ENCODE results near the gene FHOD1. TPM values are rescaled to one million over a fixed set of nuclear protein-coding genes. Genes with fewer than 3 reads are reported as not detected.

Gene FHOD1
- total and polyA plus RNA-seq, 7 donors: 4.8 to 25.2 (median 9.2) TPM

DNA sequence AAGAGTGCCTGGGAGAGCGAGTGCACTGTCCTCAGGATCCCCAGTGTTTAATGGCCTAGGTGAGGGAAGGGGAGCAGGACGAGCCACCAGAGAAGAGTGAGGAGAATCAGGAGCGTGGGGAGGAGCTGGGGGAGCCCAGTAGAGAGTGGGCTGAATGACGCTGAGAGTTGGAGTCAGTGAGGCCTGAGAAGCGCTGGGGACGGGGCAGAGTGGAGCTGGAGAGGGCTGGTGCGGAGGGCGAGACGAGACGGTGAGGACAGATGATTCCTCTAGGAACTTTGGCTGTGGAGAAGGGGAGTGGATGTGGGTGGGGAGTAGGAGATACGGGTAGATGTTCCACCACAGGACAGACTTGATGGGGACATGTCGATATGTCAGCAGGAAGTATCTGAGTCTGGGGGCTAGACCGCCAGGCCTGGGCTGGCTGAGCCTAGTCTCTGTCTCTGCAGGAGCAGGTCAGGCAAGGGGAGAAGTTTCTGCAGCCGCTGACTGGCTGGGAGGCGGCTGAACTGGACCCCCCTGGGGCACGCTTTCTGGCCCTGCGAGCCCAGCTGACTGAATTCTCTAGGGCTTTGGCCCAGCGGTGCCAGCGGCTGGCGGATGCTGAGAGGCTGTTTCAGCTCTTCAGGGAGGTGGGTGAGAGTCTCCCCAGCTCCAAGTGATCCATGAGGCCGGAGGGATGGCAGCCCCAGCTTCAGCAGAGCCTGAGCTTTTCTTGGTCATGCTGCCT is 36.7 kb upstream of the FHOD1 start:
- WGBS, 2 donors: 90 to 93% methylated on average over 21 of the region's 21 CpGs
- Histone ChIP-seq H3K36me3 (no peaks in the 10 kb centered on the region), H3K27ac (no peak overlapping the region), H3K4me3 (no peak overlapping the region), H3K9me3 (no peaks in the 10 kb centered on the region), H3K27me3 (peaks cover 0 to 5% (median 5%) of the 10 kb centered on the region in 3 donors), H3K4me1 (peaks cover 0 to 9% (median under 1%) of the 10 kb centered on the region in 4 donors)
- intact Hi-C loops (cut with DNase I): no loop called here
- no peak for DNase-seq
- TF ChIP-seq POLR2AphosphoS5 (IDR thresholded peaks at IDR 0.05) (no peak), EP300 (IDR thresholded peaks at IDR 0.05) (no peak), POLR2A (IDR thresholded peaks at IDR 0.05) (no peak)
- TF ChIP-seq, protein P1, sequence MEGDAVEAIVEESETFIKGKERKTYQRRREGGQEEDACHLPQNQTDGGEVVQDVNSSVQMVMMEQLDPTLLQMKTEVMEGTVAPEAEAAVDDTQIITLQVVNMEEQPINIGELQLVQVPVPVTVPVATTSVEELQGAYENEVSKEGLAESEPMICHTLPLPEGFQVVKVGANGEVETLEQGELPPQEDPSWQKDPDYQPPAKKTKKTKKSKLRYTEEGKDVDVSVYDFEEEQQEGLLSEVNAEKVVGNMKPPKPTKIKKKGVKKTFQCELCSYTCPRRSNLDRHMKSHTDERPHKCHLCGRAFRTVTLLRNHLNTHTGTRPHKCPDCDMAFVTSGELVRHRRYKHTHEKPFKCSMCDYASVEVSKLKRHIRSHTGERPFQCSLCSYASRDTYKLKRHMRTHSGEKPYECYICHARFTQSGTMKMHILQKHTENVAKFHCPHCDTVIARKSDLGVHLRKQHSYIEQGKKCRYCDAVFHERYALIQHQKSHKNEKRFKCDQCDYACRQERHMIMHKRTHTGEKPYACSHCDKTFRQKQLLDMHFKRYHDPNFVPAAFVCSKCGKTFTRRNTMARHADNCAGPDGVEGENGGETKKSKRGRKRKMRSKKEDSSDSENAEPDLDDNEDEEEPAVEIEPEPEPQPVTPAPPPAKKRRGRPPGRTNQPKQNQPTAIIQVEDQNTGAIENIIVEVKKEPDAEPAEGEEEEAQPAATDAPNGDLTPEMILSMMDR (IDR thresholded peaks at IDR 0.05): no peak

DNA sequence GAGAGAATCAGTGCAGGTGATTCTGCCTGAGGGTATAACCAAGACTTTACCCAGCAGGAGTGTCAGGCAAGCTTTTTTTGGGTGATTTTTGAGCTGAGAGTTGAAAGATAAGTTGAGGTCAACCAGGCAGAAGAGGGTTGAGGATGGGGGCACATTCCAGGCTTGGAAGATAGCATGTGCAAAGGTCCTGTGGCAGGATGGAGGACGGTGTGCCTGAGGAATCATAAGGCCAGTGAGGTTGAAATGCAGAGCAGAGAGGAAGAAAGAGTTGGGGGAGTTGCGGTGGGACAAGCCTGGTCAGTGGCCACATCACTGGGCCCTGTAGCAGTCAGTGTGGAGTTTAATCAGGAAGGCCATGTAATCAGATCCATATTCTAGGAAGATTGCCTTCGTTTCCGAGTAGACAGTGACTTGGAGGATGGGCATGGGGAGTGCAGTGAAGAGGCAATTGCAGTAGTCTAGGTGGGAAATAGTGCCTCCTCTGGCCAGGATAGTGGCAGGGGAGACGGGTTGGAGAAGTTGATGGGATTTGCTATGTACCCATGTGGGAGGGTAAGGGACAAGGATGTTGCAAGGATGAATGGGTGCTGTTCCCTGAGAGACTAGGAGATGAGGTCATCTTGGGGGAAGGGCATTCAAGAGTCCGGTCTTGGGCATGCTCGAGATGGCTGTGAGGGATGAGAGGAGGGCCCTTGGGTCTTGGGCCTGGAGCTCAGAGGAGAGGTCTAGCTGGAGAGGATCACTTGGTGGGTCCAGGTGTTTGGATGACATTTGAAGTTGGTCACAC is 36.0 kb upstream of the FHOD1 start:
- Histone ChIP-seq H3K36me3 (no peaks in the 10 kb centered on the region), H3K4me1 (peaks cover 0 to 17% (median 4%) of the 10 kb centered on the region in 4 donors), H3K9me3 (no peaks in the 10 kb centered on the region), H3K27me3 (peaks cover 0 to 5% (median 5%) of the 10 kb centered on the region in 3 donors), H3K4me3 (no peak overlapping the region), H3K27ac (no peak overlapping the region)
- intact Hi-C loops (cut with DNase I): no loop called here
- TF ChIP-seq EP300 (IDR thresholded peaks at IDR 0.05) (no peak), POLR2AphosphoS5 (IDR thresholded peaks at IDR 0.05) (no peak), POLR2A (IDR thresholded peaks at IDR 0.05) (no peak)
- TF ChIP-seq, protein P1 (IDR thresholded peaks at IDR 0.05): no peak
- WGBS, 2 donors: 93% methylated on average over 7 of the region's 7 CpGs
- no peak for DNase-seq

DNA sequence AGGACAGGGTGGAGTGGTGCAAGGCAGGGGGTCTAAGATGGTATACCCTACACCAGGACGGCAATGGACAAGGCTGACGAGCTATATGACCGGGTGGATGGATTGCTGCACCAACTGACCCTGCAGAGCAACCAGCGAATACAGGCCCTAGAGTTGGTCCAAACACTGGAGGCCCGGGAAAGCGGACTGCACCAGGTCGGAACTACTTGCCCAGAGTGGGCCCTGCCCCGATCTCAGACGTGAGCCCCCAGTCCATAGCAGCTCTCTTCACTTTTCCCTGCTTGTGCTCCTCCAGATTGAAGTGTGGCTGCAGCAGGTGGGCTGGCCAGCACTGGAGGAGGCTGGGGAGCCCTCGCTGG is 35.1 kb upstream of the FHOD1 start:
- Histone ChIP-seq H3K27me3 (peaks cover 0 to 5% (median 5%) of the 10 kb centered on the region in 3 donors), H3K27ac (no peak overlapping the region), H3K36me3 (no peaks in the 10 kb centered on the region), H3K4me1 (peaks cover 0 to 25% (median 9%) of the 10 kb centered on the region in 4 donors), H3K9me3 (no peaks in the 10 kb centered on the region), H3K4me3 (no peak overlapping the region)
- no peak for DNase-seq
- no peak for TF ChIP-seq POLR2A (IDR thresholded peaks at IDR 0.05)
- TF ChIP-seq, protein P1 (IDR thresholded peaks at IDR 0.05): no peak
- TF ChIP-seq POLR2AphosphoS5 (IDR thresholded peaks at IDR 0.05): no peak
- TF ChIP-seq EP300 (IDR thresholded peaks at IDR 0.05): no peak
- intact Hi-C loops (cut with DNase I): no loop called here
- 95 to 96% methylated on average over 10 of the region's 10 CpGs for WGBS, 2 donors

DNA sequence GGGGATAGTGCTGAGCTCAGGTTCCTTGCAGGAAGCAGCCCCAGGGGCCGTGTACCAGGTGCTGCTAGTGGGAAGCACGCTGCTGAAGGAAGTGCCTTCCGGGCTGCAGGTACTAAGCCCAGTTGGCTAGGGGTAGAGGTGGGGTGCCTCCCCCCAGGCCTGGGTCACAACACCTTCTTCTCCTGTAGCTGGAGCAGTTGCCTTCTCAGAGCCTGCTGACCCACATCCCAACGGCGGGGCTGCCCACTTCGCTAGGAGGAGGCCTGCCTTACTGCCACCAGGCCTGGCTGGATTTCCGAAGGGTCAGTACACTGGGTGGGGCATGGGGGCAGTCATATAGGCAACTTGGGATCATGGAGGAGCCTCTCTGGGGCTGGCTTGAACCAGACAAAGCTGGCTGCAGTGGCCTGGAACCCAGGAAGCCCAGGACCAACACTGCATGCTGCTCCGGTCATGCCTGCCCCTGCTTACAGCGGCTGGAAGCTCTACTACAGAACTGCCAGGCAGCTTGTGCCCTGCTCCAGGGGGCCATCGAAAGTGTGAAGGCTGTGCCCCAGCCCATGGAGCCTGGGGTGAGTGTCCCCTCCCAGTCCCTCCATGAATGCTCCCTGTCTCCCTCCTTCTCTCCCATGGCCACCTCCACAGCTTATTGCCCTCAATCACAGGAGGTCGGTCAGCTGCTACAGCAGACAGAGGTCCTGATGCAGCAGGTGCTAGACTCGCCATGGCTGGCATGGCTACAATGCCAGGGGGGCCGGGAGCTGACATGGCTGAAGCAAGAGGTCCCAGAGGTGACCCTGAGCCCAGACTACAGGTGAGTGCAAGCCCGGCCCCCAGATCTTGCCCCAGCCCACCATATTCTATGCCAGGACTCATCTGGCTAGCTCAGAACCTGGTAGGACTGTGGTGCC is 34.5 kb upstream of the FHOD1 start:
- intact Hi-C loops (cut with DNase I): no loop called here
- WGBS, 2 donors: 92 to 95% methylated on average over 14 of the region's 14 CpGs
- no peak for DNase-seq
- TF ChIP-seq, protein P1 (IDR thresholded peaks at IDR 0.05): no peak
- TF ChIP-seq POLR2AphosphoS5 (IDR thresholded peaks at IDR 0.05): no peak
- no peak for TF ChIP-seq EP300 (IDR thresholded peaks at IDR 0.05)
- TF ChIP-seq POLR2A (IDR thresholded peaks at IDR 0.05): no peak
- peaks cover 0 to 5% (median 5%) of the 10 kb centered on the region in 3 donors for H3K27me3 ChIP-seq
- no peak overlapping the region for H3K27ac ChIP-seq
- no peaks in the 10 kb centered on the region for H3K36me3 ChIP-seq
- H3K4me1 ChIP-seq: peaks cover 0 to 31% (median 12%) of the 10 kb centered on the region in 4 donors
- no peak overlapping the region for H3K4me3 ChIP-seq
- no peaks in the 10 kb centered on the region for H3K9me3 ChIP-seq
